HepG2 (cell line): ENCODE results near the gene ZNF446.
"Not testable (repeated sequence)": the region's sequence is repeated elsewhere in the genome, so short reads cannot be mapped to it uniquely, and the experiment has no call there.

Source experiments
- POLR2A ChIP-seq, 2 experiments: IDR thresholded peaks; 2 replicates each; pipeline ENCODE4 v1.6.1; 2011; ENCODE audit warnings: low read depth in 2 of 2, low read length in 2 of 2, mild to moderate bottlenecking in 1 of 2, moderate library complexity in 1 of 2; ENCODE audit not compliant: insufficient read depth in 1 of 2
- TF ChIP-seq, protein P1 (sequence below): sonication (generic); formaldehyde crosslinking; IDR thresholded peaks from 2 replicates; pipeline ENCODE4 v1.4.0; 2020; ENCODE audit warnings: mild to moderate bottlenecking, missing genetic modification reagents
- TF ChIP-seq, protein P2 (sequence below): sonication (generic); formaldehyde crosslinking; IDR thresholded peaks from 2 replicates; pipeline ENCODE4 v1.4.0; 2020; ENCODE audit warnings: missing genetic modification reagents

GRCh38 chr19:58507602-58508223 lies 31.6 kb downstream of the ZNF446 start:
- TF ChIP-seq, protein P1, sequence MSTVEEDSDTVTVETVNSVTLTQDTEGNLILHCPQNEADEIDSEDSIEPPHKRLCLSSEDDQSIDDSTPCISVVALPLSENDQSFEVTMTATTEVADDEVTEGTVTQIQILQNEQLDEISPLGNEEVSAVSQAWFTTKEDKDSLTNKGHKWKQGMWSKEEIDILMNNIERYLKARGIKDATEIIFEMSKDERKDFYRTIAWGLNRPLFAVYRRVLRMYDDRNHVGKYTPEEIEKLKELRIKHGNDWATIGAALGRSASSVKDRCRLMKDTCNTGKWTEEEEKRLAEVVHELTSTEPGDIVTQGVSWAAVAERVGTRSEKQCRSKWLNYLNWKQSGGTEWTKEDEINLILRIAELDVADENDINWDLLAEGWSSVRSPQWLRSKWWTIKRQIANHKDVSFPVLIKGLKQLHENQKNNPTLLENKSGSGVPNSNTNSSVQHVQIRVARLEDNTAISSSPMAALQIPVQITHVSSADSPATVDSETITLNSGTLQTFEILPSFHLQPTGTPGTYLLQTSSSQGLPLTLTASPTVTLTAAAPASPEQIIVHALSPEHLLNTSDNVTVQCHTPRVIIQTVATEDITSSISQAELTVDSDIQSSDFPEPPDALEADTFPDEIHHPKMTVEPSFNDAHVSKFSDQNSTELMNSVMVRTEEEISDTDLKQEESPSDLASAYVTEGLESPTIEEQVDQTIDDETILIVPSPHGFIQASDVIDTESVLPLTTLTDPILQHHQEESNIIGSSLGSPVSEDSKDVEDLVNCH (CRISPR knock-in tag): not testable (repeated sequence)
- TF ChIP-seq, protein P2, sequence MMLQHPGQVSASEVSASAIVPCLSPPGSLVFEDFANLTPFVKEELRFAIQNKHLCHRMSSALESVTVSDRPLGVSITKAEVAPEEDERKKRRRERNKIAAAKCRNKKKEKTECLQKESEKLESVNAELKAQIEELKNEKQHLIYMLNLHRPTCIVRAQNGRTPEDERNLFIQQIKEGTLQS (CRISPR knock-in tag): not testable (repeated sequence)
- TF ChIP-seq POLR2A (IDR thresholded peaks at IDR 0.05; ENCODE audit: insufficient read depth in 1 of 2, low read depth in 2 of 2, low read length in 2 of 2): not testable (repeated sequence)
